DND-41 (cell line): ENCODE measurements around the gene EIF4EBP2.

Source experiments
- EZH2 ChIP-seq: IDR thresholded peaks from 3 replicates; pipeline ENCODE4 v1.6.1; 2012; ENCODE audit warnings: borderline replicate concordance, low read depth, mild to moderate bottlenecking, moderate library complexity, low read length, inconsistent platforms; ENCODE audit not compliant: severe bottlenecking
- TF ChIP-seq, protein P1 (sequence below): IDR thresholded peaks from 2 replicates; pipeline ENCODE4 v1.5.1; 2012; ENCODE audit warnings: borderline replicate concordance, low read length, moderate library complexity, mild to moderate bottlenecking; ENCODE audit not compliant: poor library complexity, severe bottlenecking; ENCODE audit errors: extremely low read depth

DNA sequence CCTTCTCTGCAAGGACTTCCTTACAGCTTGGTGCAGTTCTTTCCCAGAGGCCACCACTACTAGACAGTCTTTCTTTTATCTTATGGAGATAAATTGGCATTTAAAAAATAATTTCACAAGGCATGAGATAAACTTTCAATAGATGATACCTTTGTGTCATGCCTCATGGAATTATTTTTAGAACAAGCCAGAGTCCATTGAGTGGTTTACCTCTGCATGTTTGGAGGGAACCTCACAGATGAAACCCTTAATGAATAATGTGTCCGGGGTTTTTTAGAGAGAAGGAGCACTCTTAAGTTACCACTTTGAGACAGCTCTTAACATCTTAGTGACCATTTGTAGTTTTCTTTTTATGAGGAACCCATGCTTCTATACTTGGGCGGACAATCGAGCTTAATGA, 20.4 kb downstream of the EIF4EBP2 start:
- TF ChIP-seq, protein P1, sequence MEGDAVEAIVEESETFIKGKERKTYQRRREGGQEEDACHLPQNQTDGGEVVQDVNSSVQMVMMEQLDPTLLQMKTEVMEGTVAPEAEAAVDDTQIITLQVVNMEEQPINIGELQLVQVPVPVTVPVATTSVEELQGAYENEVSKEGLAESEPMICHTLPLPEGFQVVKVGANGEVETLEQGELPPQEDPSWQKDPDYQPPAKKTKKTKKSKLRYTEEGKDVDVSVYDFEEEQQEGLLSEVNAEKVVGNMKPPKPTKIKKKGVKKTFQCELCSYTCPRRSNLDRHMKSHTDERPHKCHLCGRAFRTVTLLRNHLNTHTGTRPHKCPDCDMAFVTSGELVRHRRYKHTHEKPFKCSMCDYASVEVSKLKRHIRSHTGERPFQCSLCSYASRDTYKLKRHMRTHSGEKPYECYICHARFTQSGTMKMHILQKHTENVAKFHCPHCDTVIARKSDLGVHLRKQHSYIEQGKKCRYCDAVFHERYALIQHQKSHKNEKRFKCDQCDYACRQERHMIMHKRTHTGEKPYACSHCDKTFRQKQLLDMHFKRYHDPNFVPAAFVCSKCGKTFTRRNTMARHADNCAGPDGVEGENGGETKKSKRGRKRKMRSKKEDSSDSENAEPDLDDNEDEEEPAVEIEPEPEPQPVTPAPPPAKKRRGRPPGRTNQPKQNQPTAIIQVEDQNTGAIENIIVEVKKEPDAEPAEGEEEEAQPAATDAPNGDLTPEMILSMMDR, result no peak
- no peak for TF ChIP-seq EZH2
